ENCODE data around the gene GDF11. TPM values are rescaled to one million over a fixed set of nuclear protein-coding genes. Genes with fewer than 3 reads are reported as not detected.

GDF11 gene
- total RNA-seq, 2 donors from 2014 or later = 5.0 to 18.4 TPM

GRCh38 chr12:55723516-55724225, 19.3 kb upstream of the GDF11 start:
- Mint-ChIP-seq H3K36me3 (no peaks in the 10 kb centered on the region), H3K9me3 (no peaks in the 10 kb centered on the region), H3K27ac (peak overlapping the region in 1 of 2 donors; percentile 31), H3K27me3 (no peaks in the 10 kb centered on the region), H3K4me3 (no peak overlapping the region), H3K4me1 (ENCODE audit: low read depth in 2 of 2) (peaks cover 29 to 47% of the 10 kb centered on the region in 2 donors)
- no peak for DNase-seq (ENCODE audit: low spot score)
- no peak for ATAC-seq

DNA sequence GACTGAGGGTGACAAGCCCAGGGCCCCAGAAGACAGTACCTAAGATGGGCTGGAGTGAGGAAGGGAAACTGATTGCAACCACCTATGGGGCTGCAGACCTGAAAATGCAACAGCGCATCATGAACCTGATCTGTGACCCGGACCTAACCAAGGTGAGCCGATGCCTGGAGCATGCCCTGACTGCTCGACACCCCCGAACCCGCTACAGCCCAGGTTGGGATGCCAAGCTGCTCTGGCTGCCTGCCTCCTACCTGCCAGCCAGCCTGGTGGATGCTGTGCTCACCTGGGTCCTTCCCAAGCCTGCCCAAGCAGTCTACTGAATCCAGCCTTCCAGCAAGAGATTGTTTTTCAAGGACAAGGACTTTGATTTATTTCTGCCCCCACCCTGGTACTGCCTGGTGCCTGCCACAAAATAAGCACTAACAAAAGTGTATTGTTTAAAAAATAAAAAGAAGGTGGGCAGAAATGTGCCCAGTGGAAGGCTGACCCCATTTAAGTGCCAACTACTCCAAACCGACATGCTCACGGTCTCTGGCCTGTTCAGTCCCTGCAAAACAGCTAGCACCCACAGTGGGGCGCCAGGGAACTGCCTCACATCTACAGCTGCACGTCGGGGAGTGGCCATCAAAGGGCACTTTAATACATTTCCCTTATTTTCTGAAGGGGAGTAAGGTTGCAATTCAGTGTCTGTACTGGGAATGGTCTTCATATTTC, 18.5 kb upstream of the GDF11 start:
- Mint-ChIP-seq H3K27ac (peak overlapping the region in 1 of 2 donors; percentile 7), H3K9me3 (no peaks in the 10 kb centered on the region), H3K4me3 (no peak overlapping the region), H3K36me3 (no peaks in the 10 kb centered on the region), H3K27me3 (no peaks in the 10 kb centered on the region), H3K4me1 (ENCODE audit: low read depth in 2 of 2) (peaks cover 30 to 50% of the 10 kb centered on the region in 2 donors)
- DNase-seq (ENCODE audit: low spot score) (peak; percentile 72), ATAC-seq (no peak)

- H3K9me3 Mint-ChIP-seq = no peaks in the 10 kb centered on the region
- H3K36me3 Mint-ChIP-seq = no peaks in the 10 kb centered on the region
- peaks cover 35 to 51% of the 10 kb centered on the region in 2 donors for H3K4me1 Mint-ChIP-seq (ENCODE audit: low read depth in 2 of 2)
- DNase-seq (ENCODE audit: low spot score) (no peak), ATAC-seq (no peak)
- H3K27ac Mint-ChIP-seq = peak overlapping the region; percentile 7 to 70
- no peaks in the 10 kb centered on the region for H3K27me3 Mint-ChIP-seq
- no peak overlapping the region for H3K4me3 Mint-ChIP-seq
Measured at GRCh38 chr12:55724940-55725309, 18.0 kb upstream of the GDF11 start.

- Mint-ChIP-seq H3K4me1 (ENCODE audit: low read depth in 2 of 2) (peaks cover 42 to 57% of the 10 kb centered on the region in 2 donors), H3K27me3 (no peaks in the 10 kb centered on the region), H3K4me3 (peak overlapping the region; percentile 10), H3K27ac (peak overlapping the region; percentile 7 to 70), H3K36me3 (no peaks in the 10 kb centered on the region), H3K9me3 (no peaks in the 10 kb centered on the region)
- DNase-seq (ENCODE audit: low spot score) (no peak), ATAC-seq (no peak)
Measured at GRCh38 chr12:55725556-55725955, 17.4 kb upstream of the GDF11 start.

DNA sequence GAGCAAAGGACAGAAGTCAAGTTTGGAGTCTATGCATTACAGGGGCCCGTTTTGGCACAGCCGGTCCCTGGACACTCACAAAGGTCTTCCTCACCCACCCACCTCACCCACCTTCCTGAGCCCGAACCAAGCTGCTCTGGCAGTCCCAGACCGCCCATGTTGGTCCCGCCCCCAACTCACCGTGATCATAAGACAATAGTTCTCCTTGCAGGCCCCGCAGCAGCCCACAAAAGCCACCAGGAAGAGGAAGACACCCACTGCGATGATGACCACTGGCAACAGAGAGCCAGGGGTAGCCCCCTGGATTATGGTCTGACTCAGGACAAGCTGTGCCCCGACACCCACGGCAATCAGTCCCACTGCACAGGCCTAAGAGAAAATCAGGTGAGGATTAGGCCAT, 16.0 kb upstream of the GDF11 start:
- H3K4me3 Mint-ChIP-seq = peak overlapping the region; percentile 86
- ATAC-seq = no peak
- peak overlapping the region; percentile 79 to 88 for H3K27ac Mint-ChIP-seq
- peaks cover 46 to 49% of the 10 kb centered on the region in 2 donors for H3K4me1 Mint-ChIP-seq (ENCODE audit: low read depth in 2 of 2)
- H3K9me3 Mint-ChIP-seq = no peaks in the 10 kb centered on the region
- H3K36me3 Mint-ChIP-seq = no peaks in the 10 kb centered on the region
- DNase-seq (ENCODE audit: low spot score) = no peak
- no peaks in the 10 kb centered on the region for H3K27me3 Mint-ChIP-seq

DNA sequence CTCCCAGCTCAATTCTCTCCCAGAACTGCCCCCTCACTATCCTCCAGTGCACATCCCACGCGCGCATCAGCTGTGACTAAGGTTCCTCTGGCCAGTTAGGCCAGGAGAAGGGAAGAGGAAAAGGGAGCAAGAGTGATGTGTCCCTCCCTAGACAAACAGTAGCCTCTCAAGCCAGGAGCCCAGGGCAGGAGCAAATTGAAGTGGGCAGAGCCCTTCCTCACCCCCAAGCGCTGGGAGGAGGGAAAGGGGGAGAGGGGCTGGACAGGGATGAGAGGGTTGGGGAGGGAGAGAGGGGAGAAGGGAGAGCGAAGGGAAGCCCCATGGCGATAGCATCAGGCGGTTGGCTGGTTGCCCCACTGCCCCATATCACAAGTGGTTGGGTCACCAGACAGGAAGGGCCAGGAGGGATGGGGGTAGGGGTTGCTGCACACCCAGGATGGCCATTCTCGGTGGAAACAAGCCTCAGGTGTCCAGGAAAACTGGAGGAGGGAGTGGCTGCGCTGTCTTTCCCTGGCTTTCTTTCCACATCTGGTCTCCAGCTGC, 15.2 kb upstream of the GDF11 start:
- H3K9me3 Mint-ChIP-seq = no peaks in the 10 kb centered on the region
- peak overlapping the region; percentile 86 for H3K4me3 Mint-ChIP-seq
- DNase-seq (ENCODE audit: low spot score) (no peak), ATAC-seq (no peak)
- peaks cover 46 to 49% of the 10 kb centered on the region in 2 donors for H3K4me1 Mint-ChIP-seq (ENCODE audit: low read depth in 2 of 2)
- peak overlapping the region; percentile 79 to 88 for H3K27ac Mint-ChIP-seq
- no peaks in the 10 kb centered on the region for H3K27me3 Mint-ChIP-seq
- no peaks in the 10 kb centered on the region for H3K36me3 Mint-ChIP-seq

GRCh38 chr12:55728186-55728938, 14.6 kb upstream of the GDF11 start:
- H3K36me3 Mint-ChIP-seq = no peaks in the 10 kb centered on the region
- no peaks in the 10 kb centered on the region for H3K9me3 Mint-ChIP-seq
- peak overlapping the region; percentile 86 for H3K4me3 Mint-ChIP-seq
- H3K4me1 Mint-ChIP-seq (ENCODE audit: low read depth in 2 of 2) = peaks cover 46 to 49% of the 10 kb centered on the region in 2 donors
- H3K27ac Mint-ChIP-seq = peak overlapping the region; percentile 88 to 96
- no peaks in the 10 kb centered on the region for H3K27me3 Mint-ChIP-seq
- peak in 1 of 2 donors; percentile 5 for ATAC-seq
- peak; percentile 66 for DNase-seq (ENCODE audit: low spot score)

DNA sequence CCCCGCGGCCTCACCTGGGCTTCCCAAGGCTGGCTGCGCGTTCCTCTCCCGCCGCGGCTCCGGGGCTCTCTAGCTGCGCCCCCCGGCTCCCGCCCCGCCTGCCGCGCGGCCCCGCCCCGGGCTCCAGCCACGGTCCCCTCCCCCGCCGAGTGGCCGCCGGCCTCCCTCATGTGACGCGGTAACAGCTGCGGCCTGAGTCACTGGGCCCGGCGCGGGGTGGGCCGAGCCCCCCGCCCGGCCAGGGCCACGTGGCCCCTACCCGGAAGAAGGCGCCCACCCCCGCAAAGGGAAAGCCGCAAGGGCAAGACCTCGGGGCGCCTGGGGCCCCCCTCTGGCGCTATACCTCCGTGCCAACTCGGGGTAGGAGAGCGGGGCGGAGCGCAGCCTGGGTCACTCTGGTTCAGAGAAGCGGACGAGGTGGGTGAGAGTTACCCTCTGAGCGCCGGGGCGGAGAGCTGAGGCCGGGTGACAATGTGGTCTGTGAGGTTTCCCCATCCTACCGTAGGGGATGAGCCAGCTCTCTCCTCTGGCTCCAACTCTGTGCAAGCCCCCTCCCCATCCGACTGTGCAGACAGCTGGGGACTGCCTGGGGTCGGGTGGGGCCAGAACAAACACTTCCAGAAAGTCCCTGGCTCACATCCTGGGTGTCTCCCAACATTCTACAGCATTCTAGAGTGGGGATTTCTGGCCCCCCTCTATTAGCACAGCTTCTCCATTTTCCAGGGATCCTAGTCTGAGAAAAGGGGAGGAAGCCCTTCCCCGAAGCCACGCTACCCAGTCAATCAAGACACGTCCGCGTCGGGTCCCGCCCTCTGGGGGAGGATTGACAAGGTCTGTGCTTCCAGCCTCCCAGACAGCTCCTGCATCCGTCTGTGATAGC, 13.7 kb upstream of the GDF11 start, which contains the start of gene CD63:
CD63 (minus strand) TSS at position 71 of the 880 bp plus-strand sequence. CDS start 668 bp downstream, outside the sequence.
- ATAC-seq (peak; percentile 81 to 89), DNase-seq (ENCODE audit: low spot score) (peak; percentile 90)
- Mint-ChIP-seq H3K9me3 (no peaks in the 10 kb centered on the region), H3K27ac (peak within 1 kb of the TSS; percentile 96 to 99), H3K4me3 (peak within 1 kb of the TSS; percentile 92), H3K36me3 (no peaks in the 10 kb centered on the region), H3K4me1 (ENCODE audit: low read depth in 2 of 2) (peaks cover 46 to 49% of the 10 kb centered on the region in 2 donors), H3K27me3 (no peaks in the 10 kb centered on the region)

DNA sequence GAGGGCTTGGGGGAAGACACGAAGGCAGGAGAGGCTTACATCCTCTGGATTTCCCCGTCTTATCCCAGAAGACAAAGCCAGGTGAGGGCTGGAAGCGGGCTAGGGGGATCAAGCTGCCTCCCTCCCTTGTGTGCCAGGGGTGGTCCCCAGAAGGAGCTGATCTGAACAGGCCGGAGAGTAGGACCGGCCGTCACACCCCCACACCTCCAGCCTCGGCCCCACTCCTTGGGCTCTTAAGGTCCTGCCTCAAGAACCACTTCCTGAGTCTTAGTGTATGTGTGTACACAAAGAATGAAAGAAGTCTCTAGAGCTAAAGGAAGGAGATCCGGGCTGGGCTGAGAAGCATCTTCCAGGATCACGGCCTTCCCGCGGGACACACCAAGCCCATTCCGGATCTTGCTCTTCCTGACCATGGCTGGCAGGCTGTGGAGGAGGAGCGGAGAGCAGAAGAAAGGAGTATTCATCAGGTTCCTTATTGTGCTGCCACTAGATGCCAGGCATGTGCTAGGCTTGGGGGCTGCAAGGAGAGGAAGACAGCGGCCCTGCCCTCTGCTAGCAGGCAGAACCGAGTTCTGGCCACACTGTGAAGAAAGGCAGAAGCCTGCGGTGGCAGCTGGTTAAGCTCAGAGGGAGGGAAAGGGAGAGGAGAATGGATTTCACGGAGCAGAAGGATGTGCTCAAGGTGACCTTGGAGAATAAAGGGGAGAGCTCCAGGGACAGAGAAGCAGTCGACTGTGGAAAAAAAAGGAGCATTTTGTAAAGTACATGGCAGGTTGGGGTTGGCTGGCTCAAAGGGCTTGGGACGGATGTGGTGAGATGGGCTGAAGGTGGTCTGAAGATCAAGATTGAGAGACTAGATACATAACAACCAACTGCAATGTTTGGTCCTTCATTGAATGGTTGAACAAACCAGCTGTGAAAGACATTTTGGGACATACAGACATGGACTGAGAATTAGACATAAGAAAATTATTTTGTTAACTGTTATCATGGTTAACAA, 12.8 kb upstream of the GDF11 start:
- no peaks in the 10 kb centered on the region for H3K9me3 Mint-ChIP-seq
- H3K27ac Mint-ChIP-seq = peak overlapping the region; percentile 96 to 99
- peaks cover 40 to 43% of the 10 kb centered on the region in 2 donors for H3K4me1 Mint-ChIP-seq (ENCODE audit: low read depth in 2 of 2)
- DNase-seq (ENCODE audit: low spot score) (peak; percentile 81), ATAC-seq (peak; percentile 74 to 77)
- no peaks in the 10 kb centered on the region for H3K27me3 Mint-ChIP-seq
- H3K4me3 Mint-ChIP-seq = peak overlapping the region; percentile 92
- no peaks in the 10 kb centered on the region for H3K36me3 Mint-ChIP-seq

DNA sequence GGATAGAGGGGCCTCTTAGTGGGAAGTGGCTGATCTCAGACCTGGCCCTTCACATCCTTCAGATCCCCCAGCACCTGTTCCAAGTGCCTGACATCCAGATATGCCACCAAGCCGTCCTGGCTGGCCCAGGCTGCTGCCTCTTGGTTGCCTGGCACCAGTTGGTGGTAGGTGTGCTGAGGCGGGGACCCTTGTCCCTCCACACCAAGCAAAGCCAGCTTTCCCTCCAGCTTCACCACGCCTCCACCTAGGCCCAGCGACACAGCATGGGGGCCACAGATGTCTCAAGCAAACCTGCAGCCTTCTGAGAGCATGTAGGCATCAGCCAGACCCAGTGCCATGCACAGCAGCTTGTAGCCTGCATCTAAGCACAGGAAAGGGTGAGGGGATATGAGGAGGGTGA, 10.6 kb upstream of the GDF11 start:
- no peak overlapping the region for H3K4me3 Mint-ChIP-seq
- ATAC-seq (no peak), DNase-seq (ENCODE audit: low spot score) (no peak)
- H3K27me3 Mint-ChIP-seq = no peaks in the 10 kb centered on the region
- H3K36me3 Mint-ChIP-seq = no peaks in the 10 kb centered on the region
- no peaks in the 10 kb centered on the region for H3K9me3 Mint-ChIP-seq
- peaks cover 33 to 37% of the 10 kb centered on the region in 2 donors for H3K4me1 Mint-ChIP-seq (ENCODE audit: low read depth in 2 of 2)
- H3K27ac Mint-ChIP-seq = peak overlapping the region in 1 of 2 donors; percentile 3

- Mint-ChIP-seq H3K36me3 (no peaks in the 10 kb centered on the region), H3K9me3 (no peaks in the 10 kb centered on the region), H3K4me1 (ENCODE audit: low read depth in 2 of 2) (peaks cover 35 to 38% of the 10 kb centered on the region in 2 donors), H3K4me3 (no peak overlapping the region), H3K27me3 (no peaks in the 10 kb centered on the region), H3K27ac (peak overlapping the region in 1 of 2 donors; percentile 3)
- DNase-seq (ENCODE audit: low spot score) = no peak
- ATAC-seq = no peak
Measured at GRCh38 chr12:55733021-55733555, 9.8 kb upstream of the GDF11 start.

DNA sequence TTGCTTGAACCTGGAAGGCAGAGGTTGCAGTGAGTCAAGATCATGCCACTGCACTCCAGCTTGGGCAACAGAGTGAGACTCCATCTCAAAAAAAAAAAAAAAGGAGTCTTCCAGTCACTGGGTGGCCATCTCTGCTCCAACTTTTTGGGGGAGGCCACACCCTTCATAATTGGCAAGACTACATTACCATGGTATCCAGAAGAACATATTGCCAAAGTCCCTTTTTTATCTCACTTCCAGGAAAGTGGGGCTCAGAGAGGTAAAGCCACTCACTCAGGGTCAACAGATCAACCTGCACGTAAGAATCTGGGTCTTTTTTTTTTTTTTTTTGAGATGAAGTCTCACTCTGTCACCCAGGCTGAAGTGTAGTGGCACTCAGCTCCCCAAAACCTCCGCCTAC, 9.1 kb upstream of the GDF11 start:
- no peak for ATAC-seq
- no peaks in the 10 kb centered on the region for H3K36me3 Mint-ChIP-seq
- H3K9me3 Mint-ChIP-seq = no peaks in the 10 kb centered on the region
- no peak overlapping the region for H3K4me3 Mint-ChIP-seq
- no peak for DNase-seq (ENCODE audit: low spot score)
- H3K27ac Mint-ChIP-seq = no peak overlapping the region
- H3K27me3 Mint-ChIP-seq = no peaks in the 10 kb centered on the region
- peaks cover 42 to 43% of the 10 kb centered on the region in 2 donors for H3K4me1 Mint-ChIP-seq (ENCODE audit: low read depth in 2 of 2)
